ENCODE results near the gene ARF1. TPM values are rescaled to one million over a fixed set of nuclear protein-coding genes. Genes with fewer than 3 reads are reported as not detected.

Gene ARF1
- total RNA-seq, 2 donors from 2014 or later: 322 to 372 TPM

- no peak overlapping the region for H3K27ac Mint-ChIP-seq
- peaks cover 4% of the 10 kb centered on the region for H3K4me1 Mint-ChIP-seq
- H3K9me3 ChIP-seq (ENCODE audit: control insufficient read depth, low read length): no peaks in the 10 kb centered on the region
- no peak for TF ChIP-seq CTCF (conservative IDR thresholded peaks at IDR 0.05)
- DNase-seq: no peak
- 89 to 94% methylated on average over 3 to 5 of the region's 5 CpGs for WGBS, 2 experiments (ENCODE audit: insufficient coverage in 1 of 2, insufficient read length in 1 of 2)
- H3K27me3 ChIP-seq (ENCODE audit: control insufficient read depth, insufficient read depth, low read length, poor library complexity, severe bottlenecking): peaks cover 48% of the 10 kb centered on the region
- H3K27me3 Mint-ChIP-seq (ENCODE audit: insufficient read depth): peaks cover 67% of the 10 kb centered on the region
- no peak overlapping the region for H3K4me3 Mint-ChIP-seq
- no peaks in the 10 kb centered on the region for H3K9me3 Mint-ChIP-seq
- H3K36me3 Mint-ChIP-seq (ENCODE audit: low read depth): no peaks in the 10 kb centered on the region
- H3K4me3 ChIP-seq (ENCODE audit: low read length): no peak overlapping the region
- H3K27ac ChIP-seq (ENCODE audit: low read depth, low read length): no peak overlapping the region
- no peaks in the 10 kb centered on the region for H3K4me1 ChIP-seq (ENCODE audit: control insufficient read depth, insufficient read depth, low read length)
- no peaks in the 10 kb centered on the region for H3K36me3 ChIP-seq (ENCODE audit: control insufficient read depth, insufficient read depth, low read length)
- H3K9ac ChIP-seq (ENCODE audit: extremely low read depth, low read length, poor library complexity, severe bottlenecking): no peak overlapping the region
Measured at GRCh38 chr1:228072658-228073043, 9.9 kb upstream of the ARF1 start.

DNA sequence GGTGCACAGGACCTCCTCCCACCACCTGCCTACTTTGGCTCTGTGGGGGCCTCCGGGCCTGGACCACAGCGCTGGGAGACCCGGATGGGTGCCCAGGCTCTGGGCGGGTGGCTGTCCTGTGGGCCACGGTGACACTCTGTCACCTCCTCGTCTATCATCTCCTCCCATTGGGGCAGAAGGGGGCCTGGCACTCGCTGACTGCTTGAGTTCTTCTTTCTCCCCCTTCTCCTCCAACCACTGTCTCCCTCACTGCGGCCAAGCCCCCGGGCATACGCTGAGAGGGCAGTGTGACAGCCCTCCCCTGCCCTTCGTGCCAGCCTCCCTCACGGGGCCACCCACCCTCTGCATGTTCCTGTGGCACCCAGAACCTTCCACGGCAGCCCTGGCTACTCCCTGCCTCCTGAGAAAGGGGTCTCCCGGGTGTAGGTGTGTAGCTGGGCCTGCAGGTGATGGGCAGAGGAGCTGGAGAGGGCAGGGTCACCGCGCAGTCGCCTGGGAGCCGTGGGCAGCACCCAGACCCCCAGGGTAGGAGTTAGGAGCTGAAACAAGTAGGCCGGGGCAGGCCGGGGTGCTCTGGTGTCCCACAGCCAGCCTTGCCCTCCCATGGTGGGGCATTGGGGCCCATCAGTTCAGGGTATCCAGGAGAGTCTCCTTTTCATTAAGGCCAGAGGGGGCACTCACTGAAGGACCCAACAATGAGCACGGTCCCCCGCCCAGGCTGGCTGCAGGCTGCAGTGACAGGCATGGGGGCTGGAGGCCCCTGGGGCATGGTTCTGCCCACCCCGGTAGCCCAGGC, 9.2 kb upstream of the ARF1 start:
- Histone ChIP-seq H3K9me3 (ENCODE audit: control insufficient read depth, low read length) (no peaks in the 10 kb centered on the region), H3K4me3 (ENCODE audit: low read length) (no peak overlapping the region), H3K36me3 (ENCODE audit: control insufficient read depth, insufficient read depth, low read length) (no peaks in the 10 kb centered on the region), H3K27ac (ENCODE audit: low read depth, low read length) (no peak overlapping the region), H3K27me3 (ENCODE audit: control insufficient read depth, insufficient read depth, low read length, poor library complexity, severe bottlenecking) (peaks cover 42% of the 10 kb centered on the region), H3K4me1 (ENCODE audit: control insufficient read depth, insufficient read depth, low read length) (no peaks in the 10 kb centered on the region), H3K9ac (ENCODE audit: extremely low read depth, low read length, poor library complexity, severe bottlenecking) (no peak overlapping the region)
- no peak overlapping the region for H3K27ac Mint-ChIP-seq
- H3K4me1 Mint-ChIP-seq: peaks cover 4% of the 10 kb centered on the region
- no peak overlapping the region for H3K4me3 Mint-ChIP-seq
- whole genome bisulfite sequencing, 2 experiments (ENCODE audit: insufficient coverage in 1 of 2, insufficient read length in 1 of 2): 86 to 90% methylated on average over 10 to 23 of the region's 23 CpGs
- DNase-seq: no peak
- H3K27me3 Mint-ChIP-seq (ENCODE audit: insufficient read depth): peaks cover 72% of the 10 kb centered on the region
- no peaks in the 10 kb centered on the region for H3K9me3 Mint-ChIP-seq
- TF ChIP-seq CTCF (conservative IDR thresholded peaks at IDR 0.05): no peak
- no peaks in the 10 kb centered on the region for H3K36me3 Mint-ChIP-seq (ENCODE audit: low read depth)

- Histone ChIP-seq H3K27ac (ENCODE audit: low read depth, low read length) (no peak overlapping the region), H3K4me3 (ENCODE audit: low read length) (no peak overlapping the region), H3K9ac (ENCODE audit: extremely low read depth, low read length, poor library complexity, severe bottlenecking) (no peak overlapping the region), H3K27me3 (ENCODE audit: control insufficient read depth, insufficient read depth, low read length, poor library complexity, severe bottlenecking) (peaks cover 35% of the 10 kb centered on the region), H3K9me3 (ENCODE audit: control insufficient read depth, low read length) (no peaks in the 10 kb centered on the region), H3K36me3 (ENCODE audit: control insufficient read depth, insufficient read depth, low read length) (no peaks in the 10 kb centered on the region), H3K4me1 (ENCODE audit: control insufficient read depth, insufficient read depth, low read length) (no peaks in the 10 kb centered on the region)
- 45 to 64% methylated on average over 10 to 16 of the region's 16 CpGs for WGBS, 2 experiments (ENCODE audit: insufficient coverage in 1 of 2, insufficient read length in 1 of 2)
- H3K4me3 Mint-ChIP-seq: no peak overlapping the region
- peak; percentile 77 for DNase-seq
- H3K27me3 Mint-ChIP-seq (ENCODE audit: insufficient read depth): peaks cover 76% of the 10 kb centered on the region
- H3K27ac Mint-ChIP-seq: no peak overlapping the region
- peak; percentile 63 for TF ChIP-seq CTCF (conservative IDR thresholded peaks at IDR 0.05)
- no peaks in the 10 kb centered on the region for H3K9me3 Mint-ChIP-seq
- H3K4me1 Mint-ChIP-seq: peaks cover 6% of the 10 kb centered on the region
- H3K36me3 Mint-ChIP-seq (ENCODE audit: low read depth): no peaks in the 10 kb centered on the region
Measured at GRCh38 chr1:228073857-228074545, 8.5 kb upstream of the ARF1 start.

All from endodermal cell (in vitro differentiated cells).